ENCODE measurements around the gene MKI67. TPM values are rescaled to one million over a fixed set of nuclear protein-coding genes. Genes with fewer than 3 reads are reported as not detected.

Gene MKI67
- total and polyA plus RNA-seq, 2 of the 13 experiments (the other 11 are each of a cell fraction or from before 2014, with no cell fraction given) = 6.7 to 22.9 TPM

DNA sequence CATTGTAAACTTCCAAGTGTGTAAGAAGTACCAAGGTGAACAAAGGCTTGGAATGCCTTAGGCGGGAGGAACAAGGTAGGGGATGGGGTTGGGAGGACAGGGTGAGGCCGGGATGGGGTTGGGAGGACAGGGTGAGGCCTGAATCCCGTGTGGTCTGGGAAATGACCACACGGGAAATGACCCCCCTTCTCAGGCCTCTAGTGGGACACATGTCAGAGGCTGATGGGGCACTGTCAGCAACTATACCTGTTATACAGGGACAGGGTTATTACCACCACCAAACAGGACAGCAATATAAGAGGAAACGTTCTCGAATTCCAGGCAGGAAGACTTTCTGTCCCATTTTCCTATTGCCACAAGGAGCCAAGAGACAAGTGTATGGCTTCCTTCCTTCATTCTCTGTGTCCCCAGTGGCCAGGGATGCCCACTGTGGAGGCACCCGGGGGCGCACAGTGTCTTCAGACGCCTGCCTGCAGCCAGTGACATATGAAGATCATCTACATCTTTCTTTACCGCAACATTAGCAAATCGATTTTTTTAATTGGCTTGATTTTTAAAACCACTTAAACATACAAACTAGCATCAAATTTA is 1.3 kb downstream of the MKI67 start:
- Histone ChIP-seq H3K9me3 (ENCODE audit: low read length) (no peaks in the 10 kb centered on the region), H3K36me3 (replicated peaks in 1 of 2; ENCODE audit: control insufficient read depth in 1 of 2, insufficient read depth in 2 of 2, low read length in 2 of 2) (peaks cover 0 to 24% of the 10 kb centered on the region in 2 experiments; a peak in 4 of 5 replicates), H3K27me3 (ENCODE audit: control insufficient read depth in 1 of 2, insufficient read depth in 2 of 2, low read length in 2 of 2) (no peaks in the 10 kb centered on the region), H3K79me2 (ENCODE audit: insufficient read depth, low read length) (peaks cover 47% of the 10 kb centered on the region), H2AFZ (ENCODE audit: low read length) (no peak overlapping the region), H3K4me3 (replicated peaks in 1 of 3; ENCODE audit: insufficient read depth in 1 of 3, low read depth in 2 of 3, low read length in 3 of 3) (peak overlapping the region; percentile 74 to 93 (median 79)), H3K4me2 (ENCODE audit: low read depth, low read length) (peak overlapping the region; percentile 87), H3K4me1 (ENCODE audit: insufficient read depth, low read length) (peaks cover 34% of the 10 kb centered on the region), H3K27ac (ENCODE audit: extremely low read length, insufficient read depth, low read length) (peak overlapping the region; percentile 80), H4K20me1 (ENCODE audit: insufficient read depth, low read length) (no peaks in the 10 kb centered on the region), H3K9ac (ENCODE audit: insufficient read depth, low read depth, low read length) (peak overlapping the region; percentile 86)
- DNase-seq (ENCODE audit: low spot score) = no peak
- ChIA-PET POLR2A (no interaction called here), CTCF (ENCODE audit: low intra/inter-chr PET ratio, low total read pairs) (no interaction called here)
- 8% methylated on average over 7 of the region's 11 CpGs for WGBS (ENCODE audit: low lambda C conversion rate)
- intact Hi-C loops (cut with micrococcal nuclease; ENCODE audit: unreplicated experiment) = loop anchor here (1.0 kb wide), 2 partner anchors 32 to 87 kb away; no protein-coding TSS in a partner anchor
- FAIRE-seq = no peak
- BruUV-seq (replicated peaks) = TSS peak; percentile 45
- TF ChIP-seq ZNF296 (CRISPR knock-in tag; conservative IDR thresholded peaks at IDR 0.05) (no peak), POLR2AphosphoS5 (IDR thresholded peaks at IDR 0.05; ENCODE audit: low read depth, low read length) (no peak), ZNF878 (CRISPR knock-in tag; IDR thresholded peaks at IDR 0.05) (no peak), SIN3A (IDR thresholded peaks at IDR 0.05; ENCODE audit: borderline replicate concordance, low read depth, low read length) (0 out of 2 replicates have a peak, but pooled peaks have one; percentile 7), CHCHD3 (CRISPR knock-in tag; IDR thresholded peaks at IDR 0.05) (no peak)
- TF ChIP-seq, protein P1, sequence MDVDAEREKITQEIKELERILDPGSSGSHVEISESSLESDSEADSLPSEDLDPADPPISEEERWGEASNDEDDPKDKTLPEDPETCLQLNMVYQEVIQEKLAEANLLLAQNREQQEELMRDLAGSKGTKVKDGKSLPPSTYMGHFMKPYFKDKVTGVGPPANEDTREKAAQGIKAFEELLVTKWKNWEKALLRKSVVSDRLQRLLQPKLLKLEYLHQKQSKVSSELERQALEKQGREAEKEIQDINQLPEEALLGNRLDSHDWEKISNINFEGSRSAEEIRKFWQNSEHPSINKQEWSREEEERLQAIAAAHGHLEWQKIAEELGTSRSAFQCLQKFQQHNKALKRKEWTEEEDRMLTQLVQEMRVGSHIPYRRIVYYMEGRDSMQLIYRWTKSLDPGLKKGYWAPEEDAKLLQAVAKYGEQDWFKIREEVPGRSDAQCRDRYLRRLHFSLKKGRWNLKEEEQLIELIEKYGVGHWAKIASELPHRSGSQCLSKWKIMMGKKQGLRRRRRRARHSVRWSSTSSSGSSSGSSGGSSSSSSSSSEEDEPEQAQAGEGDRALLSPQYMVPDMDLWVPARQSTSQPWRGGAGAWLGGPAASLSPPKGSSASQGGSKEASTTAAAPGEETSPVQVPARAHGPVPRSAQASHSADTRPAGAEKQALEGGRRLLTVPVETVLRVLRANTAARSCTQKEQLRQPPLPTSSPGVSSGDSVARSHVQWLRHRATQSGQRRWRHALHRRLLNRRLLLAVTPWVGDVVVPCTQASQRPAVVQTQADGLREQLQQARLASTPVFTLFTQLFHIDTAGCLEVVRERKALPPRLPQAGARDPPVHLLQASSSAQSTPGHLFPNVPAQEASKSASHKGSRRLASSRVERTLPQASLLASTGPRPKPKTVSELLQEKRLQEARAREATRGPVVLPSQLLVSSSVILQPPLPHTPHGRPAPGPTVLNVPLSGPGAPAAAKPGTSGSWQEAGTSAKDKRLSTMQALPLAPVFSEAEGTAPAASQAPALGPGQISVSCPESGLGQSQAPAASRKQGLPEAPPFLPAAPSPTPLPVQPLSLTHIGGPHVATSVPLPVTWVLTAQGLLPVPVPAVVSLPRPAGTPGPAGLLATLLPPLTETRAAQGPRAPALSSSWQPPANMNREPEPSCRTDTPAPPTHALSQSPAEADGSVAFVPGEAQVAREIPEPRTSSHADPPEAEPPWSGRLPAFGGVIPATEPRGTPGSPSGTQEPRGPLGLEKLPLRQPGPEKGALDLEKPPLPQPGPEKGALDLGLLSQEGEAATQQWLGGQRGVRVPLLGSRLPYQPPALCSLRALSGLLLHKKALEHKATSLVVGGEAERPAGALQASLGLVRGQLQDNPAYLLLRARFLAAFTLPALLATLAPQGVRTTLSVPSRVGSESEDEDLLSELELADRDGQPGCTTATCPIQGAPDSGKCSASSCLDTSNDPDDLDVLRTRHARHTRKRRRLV (CRISPR knock-in tag; IDR thresholded peaks at IDR 0.05) = no peak
- 0 out of 3 replicates have a peak, but pooled peaks have one; percentile 4 for ATAC-seq
- in situ Hi-C loops (cut with HindIII; ENCODE audit: extremely low pct_ligation_motif_present, low pct_unique_long_range_greater_than_20kb) = no loop called here
